ENCODE measurements around the gene C1QTNF2.

C1QTNF2 gene

DNA sequence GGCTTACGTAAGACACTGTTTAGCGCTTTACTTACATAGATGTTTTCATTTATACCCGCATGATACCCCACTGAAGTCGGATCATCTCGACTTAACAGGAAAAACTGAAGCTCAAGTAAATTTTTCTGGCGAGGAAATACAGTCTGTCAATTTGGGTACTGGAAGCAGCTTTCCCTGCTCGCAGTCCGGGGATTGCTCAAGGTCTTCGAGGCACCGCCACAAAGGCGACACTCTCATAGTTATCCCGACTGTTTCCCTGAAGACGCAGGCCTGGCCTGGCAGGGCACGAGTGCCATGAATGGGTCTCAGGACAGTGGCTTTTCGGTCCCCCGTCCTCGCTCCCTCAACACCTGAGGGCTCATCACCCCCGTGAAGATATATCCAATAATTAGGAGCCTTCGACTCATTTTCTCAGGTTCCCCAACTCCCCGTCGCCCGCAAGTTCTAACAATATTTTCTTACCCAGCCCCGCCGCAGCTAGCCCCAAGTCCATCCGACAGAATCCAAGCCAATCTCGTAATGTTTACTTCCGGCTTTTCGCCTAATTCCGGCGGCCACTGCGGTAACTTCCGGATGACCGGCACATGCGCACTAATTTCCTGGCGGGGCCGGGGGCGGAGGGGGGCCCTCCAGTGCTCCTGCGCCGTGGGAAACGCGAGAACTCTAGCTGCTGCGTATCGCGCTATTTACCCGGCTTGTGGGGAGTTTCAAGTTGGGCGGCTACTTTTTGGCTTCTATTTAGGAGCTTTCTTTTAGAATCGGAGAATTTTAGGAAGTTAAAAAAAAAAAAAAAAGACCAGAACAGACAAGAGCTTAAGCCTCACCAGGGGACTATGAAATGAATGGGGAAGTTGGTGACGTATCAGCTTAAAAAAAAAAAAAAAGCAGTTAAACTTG, 48.4 kb upstream of the C1QTNF2 start, which contains the start of gene SLU7:
Gene SLU7 (minus strand): TSS at position 521 of the 897 bp plus-strand sequence. CDS start 3,787 bp downstream, outside the sequence.
- peak within 1 kb of the TSS; percentile 94 for H3K4me3 ChIP-seq (ENCODE audit: low read length, poor library complexity, severe bottlenecking)
- H3F3A ChIP-seq (ENCODE audit: low read depth) = no peaks in the 10 kb centered on the region
- H3K27me3 ChIP-seq (ENCODE audit: insufficient read depth, low read length, poor library complexity, severe bottlenecking) = no peaks in the 10 kb centered on the region
- no peak for TF ChIP-seq EZH2phosphoT487 (IDR thresholded peaks at IDR 0.05; ENCODE audit: borderline replicate concordance)
- TF ChIP-seq, protein P1, sequence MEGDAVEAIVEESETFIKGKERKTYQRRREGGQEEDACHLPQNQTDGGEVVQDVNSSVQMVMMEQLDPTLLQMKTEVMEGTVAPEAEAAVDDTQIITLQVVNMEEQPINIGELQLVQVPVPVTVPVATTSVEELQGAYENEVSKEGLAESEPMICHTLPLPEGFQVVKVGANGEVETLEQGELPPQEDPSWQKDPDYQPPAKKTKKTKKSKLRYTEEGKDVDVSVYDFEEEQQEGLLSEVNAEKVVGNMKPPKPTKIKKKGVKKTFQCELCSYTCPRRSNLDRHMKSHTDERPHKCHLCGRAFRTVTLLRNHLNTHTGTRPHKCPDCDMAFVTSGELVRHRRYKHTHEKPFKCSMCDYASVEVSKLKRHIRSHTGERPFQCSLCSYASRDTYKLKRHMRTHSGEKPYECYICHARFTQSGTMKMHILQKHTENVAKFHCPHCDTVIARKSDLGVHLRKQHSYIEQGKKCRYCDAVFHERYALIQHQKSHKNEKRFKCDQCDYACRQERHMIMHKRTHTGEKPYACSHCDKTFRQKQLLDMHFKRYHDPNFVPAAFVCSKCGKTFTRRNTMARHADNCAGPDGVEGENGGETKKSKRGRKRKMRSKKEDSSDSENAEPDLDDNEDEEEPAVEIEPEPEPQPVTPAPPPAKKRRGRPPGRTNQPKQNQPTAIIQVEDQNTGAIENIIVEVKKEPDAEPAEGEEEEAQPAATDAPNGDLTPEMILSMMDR (conservative IDR thresholded peaks at IDR 0.05; ENCODE audit: low read length) = no peak
- no peaks in the 10 kb centered on the region for H3K9me2 ChIP-seq (replicated peaks; ENCODE audit: low read depth, low read length)
- H2AFZ ChIP-seq (ENCODE audit: low read length) = peak within 1 kb of the TSS; percentile 60
- peaks cover 43% of the 10 kb centered on the region for H3K79me2 ChIP-seq (ENCODE audit: insufficient read depth, low read length)
- peaks cover 17% of the 10 kb centered on the region for H4K20me1 ChIP-seq (ENCODE audit: insufficient read depth, low read length, poor library complexity, severe bottlenecking)
- peaks cover 27% of the 10 kb centered on the region for H3K4me1 ChIP-seq (ENCODE audit: insufficient read depth, low read length, poor library complexity, severe bottlenecking)
- H3K9ac ChIP-seq (ENCODE audit: low read depth, low read length, poor library complexity, severe bottlenecking) = peak within 1 kb of the TSS; percentile 79
- no peaks in the 10 kb centered on the region for H3K36me3 ChIP-seq (ENCODE audit: insufficient read depth, low read length)
- peak within 1 kb of the TSS; percentile 84 for H3K4me2 ChIP-seq (ENCODE audit: low read depth, low read length, poor library complexity, severe bottlenecking)
- no peaks in the 10 kb centered on the region for H3K9me3 ChIP-seq (ENCODE audit: insufficient read depth, low read depth, low read length)

DNA sequence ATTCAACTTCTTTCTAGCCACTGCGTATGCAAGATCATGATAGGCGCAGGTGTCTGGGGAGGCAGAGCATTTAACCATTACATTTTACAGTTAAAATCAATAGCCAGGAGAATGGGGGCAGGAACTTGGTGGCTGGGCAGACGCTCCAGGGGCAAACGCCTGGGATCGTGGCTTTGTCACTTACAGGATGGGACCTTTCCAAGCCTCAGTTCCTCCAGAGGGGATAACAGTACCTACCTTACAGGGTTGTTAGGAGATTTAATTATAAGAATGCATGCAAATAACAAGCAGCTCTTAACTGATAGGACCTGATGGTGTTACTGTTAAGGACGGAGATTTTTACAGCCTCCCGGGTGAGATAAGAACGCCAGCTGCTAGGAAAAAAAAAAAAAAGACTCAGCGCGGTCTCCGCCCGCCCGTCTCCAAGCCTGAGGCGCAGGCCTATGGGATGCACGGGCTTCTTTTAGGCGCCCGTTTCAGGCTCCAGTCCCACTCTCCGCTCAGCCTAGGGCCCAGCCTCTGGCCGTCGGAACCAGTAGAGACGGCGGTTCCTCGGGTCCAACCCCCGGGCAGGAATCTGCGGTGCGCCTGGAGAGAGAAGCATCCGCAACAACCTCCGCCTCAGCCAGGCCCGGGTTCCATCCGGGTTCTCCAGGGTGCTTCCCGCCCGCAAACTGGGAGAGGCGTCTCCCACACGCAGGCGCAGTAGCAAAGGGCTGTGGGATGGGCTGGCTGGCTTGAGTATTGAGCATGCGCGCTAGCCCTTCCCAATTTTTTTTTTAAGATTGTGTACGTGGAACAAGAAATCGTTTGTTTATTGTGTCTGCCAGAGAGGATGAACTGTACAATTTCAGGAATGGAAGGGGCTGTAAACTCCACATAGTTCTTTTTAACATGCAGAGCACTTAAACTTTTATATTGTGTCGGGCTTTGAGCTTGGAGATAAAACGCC, 29.3 kb upstream of the C1QTNF2 start, which contains the start of gene FAM200C:
Gene FAM200C (minus strand): TSS at position 653 of the 952 bp plus-strand sequence. CDS start 4,564 bp downstream, outside the sequence.
- H4K20me1 ChIP-seq (ENCODE audit: insufficient read depth, low read length, poor library complexity, severe bottlenecking) = no peaks in the 10 kb centered on the region
- no peaks in the 10 kb centered on the region for H3K9me3 ChIP-seq (ENCODE audit: insufficient read depth, low read depth, low read length)
- no peak for TF ChIP-seq EZH2phosphoT487 (IDR thresholded peaks at IDR 0.05; ENCODE audit: borderline replicate concordance)
- TF ChIP-seq, protein P1 (conservative IDR thresholded peaks at IDR 0.05; ENCODE audit: low read length) = no peak
- no peaks in the 10 kb centered on the region for H3K27me3 ChIP-seq (ENCODE audit: insufficient read depth, low read length, poor library complexity, severe bottlenecking)
- H3K9ac ChIP-seq (ENCODE audit: low read depth, low read length, poor library complexity, severe bottlenecking) = peak within 1 kb of the TSS; percentile 96
- H2AFZ ChIP-seq (ENCODE audit: low read length) = peak within 1 kb of the TSS; percentile 89
- H3K9me2 ChIP-seq (replicated peaks; ENCODE audit: low read depth, low read length) = no peaks in the 10 kb centered on the region
- H3K4me2 ChIP-seq (ENCODE audit: low read depth, low read length, poor library complexity, severe bottlenecking) = peak within 1 kb of the TSS; percentile 81
- peaks cover 11% of the 10 kb centered on the region; the same call in 1 of the 2 replicates for H3K36me3 ChIP-seq (ENCODE audit: insufficient read depth, low read length)
- H3K79me2 ChIP-seq (ENCODE audit: insufficient read depth, low read length) = peaks cover 14% of the 10 kb centered on the region
- peak within 1 kb of the TSS; percentile 95 for H3K4me3 ChIP-seq (ENCODE audit: low read length, poor library complexity, severe bottlenecking)
- H3F3A ChIP-seq (ENCODE audit: low read depth) = no peaks in the 10 kb centered on the region
- H3K4me1 ChIP-seq (ENCODE audit: insufficient read depth, low read length, poor library complexity, severe bottlenecking) = peaks cover 9% of the 10 kb centered on the region

DNA sequence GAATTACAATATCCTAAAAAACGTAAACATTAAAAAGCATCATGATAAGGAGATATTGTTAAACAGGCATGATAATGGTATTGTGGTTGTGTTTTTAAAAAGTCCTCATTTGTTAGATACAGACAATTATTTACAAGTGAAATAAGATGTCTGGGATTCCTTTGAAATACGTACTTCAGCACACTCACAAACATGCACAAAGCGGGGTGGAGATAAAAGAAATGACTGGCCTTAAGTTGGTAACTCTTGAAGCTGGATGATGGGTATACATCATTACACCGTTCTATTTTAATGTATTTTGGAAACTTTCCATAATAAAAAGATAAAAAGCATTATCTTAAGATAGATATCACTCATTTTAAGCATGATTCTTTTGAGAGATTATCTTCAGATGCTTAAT, 28.4 kb upstream of the C1QTNF2 start:
- Histone ChIP-seq H4K20me1 (ENCODE audit: insufficient read depth, low read length, poor library complexity, severe bottlenecking) (no peaks in the 10 kb centered on the region), H3K4me3 (ENCODE audit: low read length, poor library complexity, severe bottlenecking) (peak overlapping the region; percentile 95), H3F3A (ENCODE audit: low read depth) (no peaks in the 10 kb centered on the region), H2AFZ (ENCODE audit: low read length) (no peak overlapping the region), H3K79me2 (ENCODE audit: insufficient read depth, low read length) (peaks cover 14% of the 10 kb centered on the region), H3K9ac (ENCODE audit: low read depth, low read length, poor library complexity, severe bottlenecking) (peak overlapping the region; percentile 96), H3K9me3 (ENCODE audit: insufficient read depth, low read depth, low read length) (no peaks in the 10 kb centered on the region), H3K9me2 (replicated peaks; ENCODE audit: low read depth, low read length) (no peaks in the 10 kb centered on the region), H3K4me2 (ENCODE audit: low read depth, low read length, poor library complexity, severe bottlenecking) (peak overlapping the region; percentile 81), H3K4me1 (ENCODE audit: insufficient read depth, low read length, poor library complexity, severe bottlenecking) (peaks cover 9% of the 10 kb centered on the region), H3K36me3 (ENCODE audit: insufficient read depth, low read length) (peaks cover 6% of the 10 kb centered on the region; the same call in 1 of the 2 replicates), H3K27me3 (ENCODE audit: insufficient read depth, low read length, poor library complexity, severe bottlenecking) (no peaks in the 10 kb centered on the region)
- TF ChIP-seq, protein P1 (conservative IDR thresholded peaks at IDR 0.05; ENCODE audit: low read length) = no peak
- no peak for TF ChIP-seq EZH2phosphoT487 (IDR thresholded peaks at IDR 0.05; ENCODE audit: borderline replicate concordance)

Data from Loucy (cell line).